ENCODE measurements around the gene TSR2.

TSR2 gene, protein sequence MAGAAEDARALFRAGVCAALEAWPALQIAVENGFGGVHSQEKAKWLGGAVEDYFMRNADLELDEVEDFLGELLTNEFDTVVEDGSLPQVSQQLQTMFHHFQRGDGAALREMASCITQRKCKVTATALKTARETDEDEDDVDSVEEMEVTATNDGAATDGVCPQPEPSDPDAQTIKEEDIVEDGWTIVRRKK

DNA sequence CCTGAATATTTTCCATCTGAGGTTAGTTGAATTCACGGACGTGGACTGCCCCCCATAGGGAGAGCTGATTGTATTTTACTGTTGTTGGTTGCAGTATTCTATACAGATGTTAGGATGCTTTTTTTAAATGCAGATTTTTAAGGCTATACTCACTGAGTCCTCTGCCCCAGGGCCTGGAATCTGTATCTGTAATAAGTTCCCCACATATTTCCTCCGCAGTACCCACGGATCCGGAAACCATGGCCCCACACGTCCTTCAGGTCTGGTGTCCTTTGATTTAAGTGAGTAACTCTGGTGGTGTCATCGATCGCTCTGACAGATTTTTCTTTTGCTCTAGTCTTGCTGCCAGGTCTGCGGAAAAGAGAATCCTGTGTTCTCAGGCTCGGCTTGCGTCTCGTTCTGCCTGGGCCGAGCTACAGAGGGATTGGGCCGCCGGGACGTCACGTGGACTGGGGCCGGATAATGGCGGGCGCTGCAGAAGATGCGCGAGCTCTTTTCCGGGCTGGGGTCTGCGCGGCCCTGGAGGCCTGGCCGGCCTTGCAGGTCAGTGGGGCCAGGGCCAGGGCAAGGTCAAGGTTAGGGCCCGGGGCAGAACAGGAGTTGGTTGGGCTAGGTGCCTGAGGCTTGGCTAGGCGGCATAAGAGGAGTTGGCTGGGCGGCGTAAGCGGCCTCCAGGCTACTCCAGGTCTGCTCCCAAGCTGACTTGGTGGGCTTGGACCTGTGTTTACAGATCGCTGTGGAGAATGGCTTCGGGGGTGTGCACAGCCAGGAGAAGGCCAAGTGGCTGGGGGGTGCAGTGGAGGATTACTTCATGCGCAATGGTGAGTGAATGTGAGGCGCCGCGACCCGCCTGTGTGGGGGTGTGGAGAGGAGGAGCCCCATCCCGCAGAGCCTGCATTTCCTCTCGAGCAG, at the start of gene TSR2:
TSR2 (plus strand) TSS at position 445 of the 912 bp plus-strand sequence; CDS start at position 463, 18 bp downstream.
- FAIRE-seq (peak; percentile 99), DNase-seq (ENCODE audit: insufficient read length, low spot score) (peak; percentile 56)

DNA sequence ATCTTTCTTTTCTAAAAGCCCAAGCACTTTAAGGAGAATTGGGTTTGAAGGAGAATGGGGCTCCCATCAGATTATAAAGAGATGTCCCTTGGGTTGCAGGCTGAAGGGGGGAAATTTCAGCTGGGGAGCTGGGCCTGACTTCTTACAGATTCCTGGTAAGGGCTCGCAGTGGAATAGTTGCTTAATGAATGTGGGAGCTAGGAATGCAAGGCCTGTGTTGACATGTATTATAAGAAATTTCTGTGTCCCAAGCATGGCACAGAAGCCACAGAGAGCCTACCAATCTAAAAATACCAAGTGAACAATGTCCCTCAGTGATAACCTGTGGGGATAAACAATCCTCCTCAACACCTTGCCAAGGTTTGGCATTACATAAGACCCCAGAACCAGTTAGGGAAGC, 43.1 kb upstream of the TSR2 start:
- no peak for FAIRE-seq
- no peak for DNase-seq (ENCODE audit: insufficient read length, low spot score)

DNA sequence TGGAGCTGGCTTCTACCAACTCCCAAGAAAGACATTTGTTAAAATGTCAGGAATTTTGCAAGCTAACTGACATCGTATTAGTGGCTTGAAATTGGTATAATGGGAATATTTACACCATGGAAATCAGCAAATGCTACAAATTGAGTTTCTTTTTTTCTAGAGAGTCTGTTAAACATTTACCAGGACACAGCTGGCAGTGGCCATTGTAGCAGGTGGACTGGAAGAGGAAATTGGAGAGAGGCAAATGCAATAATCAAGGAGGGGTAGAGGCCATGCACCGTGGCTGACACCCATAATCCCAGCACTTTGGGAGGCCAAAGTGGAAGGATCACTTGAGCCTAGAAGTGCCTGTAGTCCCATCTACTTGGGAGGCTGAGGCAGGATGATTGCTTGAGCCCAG, 32.9 kb upstream of the TSR2 start:
- no peak for DNase-seq (ENCODE audit: insufficient read length, low spot score)
- no peak for FAIRE-seq

DNA sequence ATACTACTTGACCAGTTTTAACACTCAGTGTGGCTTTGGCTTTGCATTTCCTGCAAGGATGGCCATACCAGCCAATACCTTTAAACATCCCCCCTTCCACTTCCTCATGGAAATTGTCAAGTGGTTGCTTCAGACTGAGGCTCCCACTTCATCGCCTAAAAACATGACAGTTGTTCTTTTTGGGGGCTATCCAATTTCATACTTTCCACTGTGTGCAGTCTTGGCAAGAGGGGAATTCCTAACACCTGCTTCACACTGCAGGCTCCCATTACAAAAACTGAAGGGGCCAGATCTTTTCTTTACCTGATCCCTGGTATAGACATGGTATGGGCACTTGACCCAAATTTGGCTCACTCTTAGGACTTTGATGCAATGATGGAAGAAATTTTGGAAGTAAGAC, 28.5 kb upstream of the TSR2 start:
- no peak for FAIRE-seq
- DNase-seq (ENCODE audit: insufficient read length, low spot score) = no peak

DNA sequence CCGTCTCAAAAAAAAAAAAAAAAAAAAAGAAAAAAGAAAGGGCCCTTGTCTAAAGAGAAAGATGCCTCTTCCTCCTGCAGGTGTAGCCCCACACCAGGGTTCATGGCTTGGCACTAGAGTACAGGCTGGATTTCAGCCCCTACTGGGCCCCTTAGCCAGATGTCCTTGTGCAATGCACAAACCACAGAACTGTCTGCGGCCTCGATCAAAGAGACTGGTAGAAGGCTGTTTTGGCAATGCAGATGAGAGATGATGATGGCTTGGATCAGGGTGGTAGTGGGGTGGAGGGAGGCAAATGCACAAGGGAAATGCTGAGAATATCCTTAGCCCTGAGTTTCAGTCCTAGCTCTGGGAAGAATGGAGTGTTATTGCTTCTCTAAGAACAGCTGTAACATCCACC, 26.5 kb upstream of the TSR2 start:
- FAIRE-seq = no peak
- no peak for DNase-seq (ENCODE audit: insufficient read length, low spot score)

DNA sequence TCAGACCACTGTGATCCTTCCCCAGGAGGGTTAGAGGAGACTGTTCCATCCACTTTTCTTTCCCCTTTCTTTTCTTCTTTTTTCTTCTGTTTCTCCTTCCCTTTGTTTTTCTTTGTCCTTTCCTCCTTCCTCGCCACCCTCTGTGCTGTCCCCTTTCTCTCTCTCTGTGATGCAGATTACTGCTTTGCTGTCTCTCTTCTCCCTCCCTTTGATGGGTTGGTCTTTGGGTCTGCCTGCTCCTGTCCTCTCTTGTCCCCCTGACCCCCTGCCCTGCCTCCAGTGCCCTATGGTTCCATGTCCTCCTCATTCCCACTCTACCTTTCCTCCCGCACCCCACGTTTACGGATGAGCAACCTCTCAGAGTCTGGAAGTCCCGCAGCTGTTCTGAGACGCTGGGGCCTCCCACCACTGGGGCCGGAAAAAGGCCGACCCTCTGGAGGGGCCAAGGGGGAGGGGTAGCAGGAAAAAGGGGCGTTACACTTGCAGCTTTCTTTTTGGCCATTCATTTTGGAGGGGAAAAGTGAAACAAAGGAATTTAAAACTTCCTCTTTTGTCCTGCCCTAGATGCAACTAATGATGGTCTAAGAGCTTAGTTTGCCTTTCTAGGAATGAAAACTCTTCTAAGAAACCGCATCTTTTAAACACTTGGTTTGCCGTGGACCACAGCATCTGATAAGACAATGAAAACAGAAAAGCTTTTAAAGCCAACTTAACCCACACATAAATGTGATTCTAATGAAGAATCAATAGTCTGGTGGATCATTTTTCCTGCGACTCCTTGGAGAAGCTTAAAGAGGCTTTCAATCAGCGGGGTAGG, 24.5 kb upstream of the TSR2 start:
- FAIRE-seq (no peak), DNase-seq (ENCODE audit: insufficient read length, low spot score) (no peak)

DNA sequence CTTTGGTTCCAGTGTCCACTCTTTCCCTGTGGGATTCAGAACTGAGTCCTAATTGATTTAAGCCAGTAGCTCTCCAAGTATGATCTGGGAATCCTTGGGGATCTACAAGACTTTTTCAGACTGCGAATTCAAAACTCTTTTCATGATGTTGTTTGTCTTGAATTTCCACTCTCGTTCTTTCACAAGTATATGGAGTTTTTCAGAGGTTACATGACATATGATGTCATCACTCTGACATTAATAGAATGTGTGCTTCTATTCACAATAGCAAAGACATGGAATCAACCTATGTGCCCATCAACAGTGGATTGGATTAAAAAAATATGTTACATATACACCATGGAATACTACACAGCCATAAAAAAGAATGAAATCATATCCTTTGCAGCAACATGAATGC, 23.2 kb upstream of the TSR2 start:
- FAIRE-seq = no peak

DNA sequence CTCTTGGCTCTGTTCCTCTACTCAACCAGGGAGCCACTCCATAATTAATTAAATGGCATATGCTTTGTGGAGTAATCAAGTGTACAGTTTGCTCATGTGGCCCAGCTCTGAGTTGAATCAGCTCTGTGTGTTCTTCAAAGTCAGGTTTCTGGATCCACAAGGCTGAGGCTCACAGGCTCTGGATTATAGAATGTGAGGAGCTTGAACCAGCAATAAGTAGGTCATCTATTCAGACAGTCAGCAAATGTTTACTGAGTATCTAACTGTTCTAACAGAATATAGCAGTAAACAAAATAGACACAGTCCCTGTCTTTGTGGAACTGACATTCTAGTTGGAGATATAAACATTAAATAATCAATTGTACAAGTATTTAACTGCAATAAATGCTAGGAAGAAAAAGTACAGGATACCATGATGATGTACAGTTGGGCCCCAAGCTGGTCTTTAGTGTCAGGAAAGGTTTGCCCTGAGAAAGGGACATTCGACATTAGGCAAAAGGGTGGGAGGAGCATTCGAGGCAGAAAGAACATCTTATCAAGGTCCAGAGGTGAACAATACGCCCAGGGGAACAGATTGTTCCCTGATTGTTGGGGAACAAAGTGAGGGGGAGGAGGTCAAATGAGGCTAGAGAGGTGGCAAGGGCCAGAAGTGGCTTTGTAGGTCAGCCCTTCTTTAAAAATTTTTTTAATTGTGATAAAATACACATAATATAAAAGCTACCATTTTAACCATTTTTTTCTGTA, 20.5 kb upstream of the TSR2 start:
- no peak for DNase-seq (ENCODE audit: insufficient read length, low spot score)
- no peak for FAIRE-seq

More for the DNA sequence above, 23.2 kb upstream of the TSR2 start:
- no peak for DNase-seq (ENCODE audit: insufficient read length, low spot score)

DNA sequence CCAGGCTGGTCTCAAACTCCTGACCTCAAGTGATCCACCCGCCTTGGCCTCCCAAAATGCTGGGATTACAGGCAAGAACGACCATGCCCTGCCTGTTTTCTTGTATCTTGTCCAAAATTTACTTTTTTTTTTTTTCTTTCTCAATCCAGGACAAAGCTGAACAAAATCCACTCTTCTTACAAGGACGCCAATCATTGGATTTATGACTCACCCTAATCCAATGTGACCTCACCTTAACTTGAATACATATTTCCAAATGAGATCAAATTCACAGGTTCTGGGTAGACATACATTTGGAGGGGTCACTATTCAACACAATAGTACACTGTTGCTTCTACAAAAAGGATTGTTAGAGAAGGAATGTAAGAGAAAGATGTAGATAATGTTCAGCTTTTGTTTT, 18.0 kb upstream of the TSR2 start:
- FAIRE-seq (no peak), DNase-seq (ENCODE audit: insufficient read length, low spot score) (no peak)

DNA sequence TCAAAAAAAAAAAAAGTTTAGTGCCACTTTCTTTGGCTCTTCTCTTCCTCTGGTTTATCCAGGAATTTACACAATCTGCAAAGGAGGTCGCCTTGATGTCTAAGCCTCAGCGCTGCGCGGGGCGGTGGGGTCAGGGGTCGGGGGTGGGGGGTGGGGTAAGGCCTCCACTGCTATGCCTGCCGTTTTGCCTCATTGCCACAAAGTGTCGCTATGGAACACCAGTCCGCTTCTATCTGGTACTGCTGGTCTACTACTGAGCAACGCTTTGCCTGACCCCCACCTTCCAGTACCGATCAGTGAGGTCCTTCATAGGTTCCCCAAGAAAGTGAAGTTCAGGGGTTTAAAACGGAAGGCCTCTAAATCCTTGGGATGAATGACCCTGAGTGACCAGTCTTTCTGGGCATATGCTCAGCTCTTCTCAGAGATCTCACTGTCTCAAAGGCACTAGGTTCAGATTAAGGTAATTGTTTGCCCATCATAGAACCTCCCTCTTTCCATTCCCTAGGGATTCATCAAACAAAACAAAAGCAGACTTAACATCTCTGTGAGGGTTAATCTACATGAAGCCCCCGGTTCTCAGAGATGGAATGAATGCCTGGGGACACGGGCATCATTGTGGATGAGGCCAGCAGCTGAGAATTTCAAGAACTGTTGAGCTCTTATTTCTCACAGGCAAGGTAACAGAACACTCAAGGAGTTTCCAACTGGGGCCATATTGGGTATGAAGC, 16.9 kb upstream of the TSR2 start:
- no peak for DNase-seq (ENCODE audit: insufficient read length, low spot score)
- FAIRE-seq = peak; percentile 72

DNA sequence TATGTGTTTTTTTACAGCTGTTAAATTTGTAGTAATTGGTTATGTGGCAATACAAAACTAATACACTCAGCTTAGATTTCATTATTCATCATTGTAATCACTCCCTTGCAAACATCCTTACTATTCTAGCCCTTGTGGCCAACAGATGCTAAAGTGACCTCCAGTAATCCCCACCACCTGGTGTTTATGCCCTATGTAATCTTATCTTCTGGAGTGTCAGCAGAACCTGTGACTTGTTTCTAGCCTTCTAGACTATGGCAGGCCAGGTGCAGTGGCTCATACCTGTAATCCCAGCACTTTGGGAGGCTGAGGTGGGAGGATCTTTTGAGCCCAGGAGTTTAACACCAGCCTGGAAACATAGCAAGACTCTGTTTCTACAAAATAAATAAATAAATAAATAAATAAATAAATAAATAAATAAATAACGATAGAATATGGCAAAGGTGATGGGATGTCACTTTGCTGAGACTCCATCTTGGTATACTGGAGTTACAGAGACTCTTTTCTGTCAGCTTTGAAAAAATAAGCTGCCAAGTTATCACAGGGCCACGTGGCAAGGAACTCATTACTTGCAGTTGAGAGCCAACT, 12.3 kb upstream of the TSR2 start:
- FAIRE-seq = no peak
- DNase-seq (ENCODE audit: insufficient read length, low spot score) = no peak

DNA sequence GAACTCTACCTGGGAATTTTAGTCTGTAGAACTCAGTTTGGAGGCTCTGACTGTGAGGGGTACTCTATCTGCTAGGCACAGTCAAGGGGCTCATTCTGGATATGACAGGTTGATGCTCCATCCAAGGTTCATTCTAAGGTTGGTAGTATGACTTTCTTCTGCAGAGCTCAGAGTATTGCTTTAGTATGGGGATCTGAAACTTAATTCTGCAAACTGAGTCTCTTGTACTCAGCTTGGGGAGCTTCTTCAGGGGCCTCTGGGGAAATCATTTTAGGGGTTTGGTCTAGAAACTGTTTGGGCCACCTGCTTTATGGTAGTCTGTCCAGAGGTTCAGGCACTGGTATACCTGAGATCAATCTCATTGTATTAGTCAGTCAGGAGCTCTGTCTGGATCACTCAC, 9.7 kb upstream of the TSR2 start:
- DNase-seq (ENCODE audit: insufficient read length, low spot score) = no peak
- FAIRE-seq = no peak

DNA sequence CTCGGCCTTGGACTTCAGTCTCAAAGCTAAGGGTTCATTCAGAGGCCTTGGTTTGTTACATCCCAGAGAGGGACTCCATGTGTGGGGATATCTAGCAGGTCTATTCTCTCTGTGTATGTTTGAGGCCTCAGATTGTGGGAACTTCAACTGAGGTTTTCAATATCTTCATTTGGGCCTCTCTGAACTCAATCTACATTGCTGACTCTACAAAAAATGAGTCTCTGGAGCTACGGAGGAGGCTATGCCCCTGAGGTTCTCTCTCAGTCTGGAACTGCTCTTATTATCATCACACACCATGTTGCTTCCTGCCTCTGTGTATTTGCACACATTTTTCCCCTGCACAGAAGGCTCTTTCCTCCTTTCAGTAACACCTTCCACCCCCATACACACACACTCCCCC, 5.1 kb upstream of the TSR2 start:
- no peak for FAIRE-seq
- DNase-seq (ENCODE audit: insufficient read length, low spot score) = no peak

DNA sequence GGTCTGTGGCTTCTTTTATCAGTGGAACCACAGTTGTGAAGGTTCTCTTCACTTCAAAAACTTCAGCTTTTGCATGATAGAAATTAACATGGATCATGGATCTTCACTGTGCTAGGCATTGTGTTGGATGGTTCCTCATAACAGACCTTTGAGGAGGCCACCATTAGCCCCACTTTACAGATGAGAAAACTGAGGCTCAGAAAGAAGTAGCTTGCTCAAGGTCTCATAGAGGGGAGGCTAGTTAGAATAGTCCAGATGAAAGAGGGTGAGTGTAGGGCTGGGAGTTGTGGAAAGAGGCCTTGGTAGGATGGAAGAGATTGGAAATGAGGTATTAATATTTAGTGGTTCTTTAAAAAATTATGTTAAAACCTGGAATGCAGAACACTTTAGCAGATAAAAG, 2.6 kb downstream of the TSR2 start:
- DNase-seq (ENCODE audit: insufficient read length, low spot score) (no peak), FAIRE-seq (peak; percentile 44)

DNA sequence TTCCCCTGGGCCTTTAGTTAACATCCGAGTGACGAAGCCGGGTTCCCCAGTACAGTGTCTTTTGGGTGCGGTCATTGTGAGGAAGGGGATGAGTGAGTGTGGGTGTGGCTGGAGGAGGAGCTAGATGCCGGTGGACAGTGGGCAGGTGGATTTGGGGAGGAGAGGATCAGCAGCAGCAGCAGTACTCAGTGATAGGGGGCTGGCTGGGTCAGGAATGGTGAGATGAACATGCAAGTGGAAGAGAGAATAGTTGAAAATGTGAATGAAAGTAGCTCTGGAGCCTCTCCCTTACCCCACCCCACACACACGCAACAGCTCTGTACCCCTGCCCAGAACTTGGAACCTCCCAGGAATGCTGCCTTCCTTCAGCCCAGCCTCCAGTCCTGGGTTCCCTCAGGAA, 4.5 kb downstream of the TSR2 start:
- DNase-seq (ENCODE audit: insufficient read length, low spot score) = no peak
- FAIRE-seq = no peak

DNA sequence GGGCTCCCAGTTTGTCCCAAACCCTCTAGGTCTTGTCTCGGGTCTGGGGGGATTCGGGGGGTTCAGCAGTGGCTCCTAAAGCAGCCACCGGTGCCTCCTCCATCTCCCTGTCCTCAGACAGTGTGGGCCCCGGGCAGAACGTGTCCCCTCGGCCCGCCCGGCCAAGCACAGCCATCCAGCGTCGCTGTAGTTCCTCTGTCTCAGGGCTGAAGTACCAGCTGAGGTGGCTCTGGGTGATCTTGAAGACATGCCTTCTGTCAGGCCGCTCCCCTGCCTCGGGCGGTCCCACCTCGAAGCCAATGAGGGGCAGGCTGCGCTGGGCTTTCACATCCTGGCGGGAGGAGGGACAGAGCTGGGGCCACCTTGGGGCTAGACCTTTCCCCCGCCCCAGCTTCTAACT, 5.9 kb downstream of the TSR2 start:
- DNase-seq (ENCODE audit: insufficient read length, low spot score) = no peak
- no peak for FAIRE-seq

DNA sequence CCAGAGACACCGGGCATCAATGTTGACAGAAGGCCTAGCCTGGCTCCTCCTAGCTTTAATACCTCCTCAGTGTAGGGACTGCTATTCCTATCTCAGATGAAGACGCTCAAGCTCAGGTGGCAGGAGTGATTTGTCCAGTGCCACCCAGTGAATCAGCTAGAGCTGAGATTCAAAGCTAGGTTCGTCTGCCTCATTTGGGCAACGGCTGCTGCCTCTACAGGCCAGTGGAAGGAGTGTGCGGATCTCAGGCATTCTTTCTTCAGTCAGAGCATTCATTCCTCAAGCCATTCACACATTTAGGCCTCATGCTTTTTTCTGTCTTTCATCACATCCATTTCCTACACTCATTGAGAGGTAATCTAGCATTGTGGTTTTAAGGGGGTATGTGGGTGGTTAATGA, 7.3 kb downstream of the TSR2 start:
- FAIRE-seq (no peak), DNase-seq (ENCODE audit: insufficient read length, low spot score) (no peak)

DNA sequence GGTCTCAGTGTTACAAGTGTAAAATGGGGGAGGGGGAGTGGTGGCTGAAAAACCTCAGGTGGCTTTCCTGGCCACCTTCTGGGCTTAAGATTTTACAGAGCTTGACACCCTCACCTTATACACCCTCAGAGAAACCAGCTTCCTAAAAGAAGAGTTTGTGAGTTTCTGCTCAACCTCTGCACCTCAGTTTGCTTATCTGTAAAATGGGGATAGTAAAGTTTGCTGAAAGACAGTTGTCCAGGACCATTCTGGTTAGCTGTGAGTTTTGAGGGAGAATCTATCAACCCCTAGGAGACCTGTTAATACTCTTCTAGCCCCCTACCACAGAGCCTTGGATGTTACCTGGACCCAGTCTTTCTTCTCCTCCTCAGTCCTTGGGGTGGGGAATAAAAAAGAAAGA, 9.7 kb downstream of the TSR2 start:
- no peak for DNase-seq (ENCODE audit: insufficient read length, low spot score)

DNA sequence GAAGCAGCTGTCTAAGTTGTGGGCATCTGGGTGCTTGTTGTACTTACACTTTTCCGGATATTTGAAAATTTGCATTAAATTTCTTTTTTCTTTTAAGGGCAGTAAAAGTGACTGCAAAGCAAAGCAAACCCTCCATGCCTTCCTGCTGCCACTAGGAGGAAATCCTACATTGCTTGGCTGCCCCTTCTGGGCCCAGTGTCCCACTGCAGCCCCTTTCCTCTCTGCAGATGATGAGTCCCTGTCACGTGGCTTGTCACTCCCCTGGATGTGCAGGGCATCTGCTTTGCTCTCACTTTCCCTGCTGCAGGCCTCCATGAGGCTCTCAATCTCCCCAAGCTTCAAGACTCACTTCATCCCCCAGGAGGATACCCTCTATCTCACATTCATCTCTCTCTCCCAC, 12.7 kb downstream of the TSR2 start:
- no peak for FAIRE-seq
- no peak for DNase-seq (ENCODE audit: insufficient read length, low spot score)

More for the DNA sequence above, 9.7 kb downstream of the TSR2 start:
- no peak for FAIRE-seq
